Stimulated activated naive CD8-positive, alpha-beta T cell treated with anti-CD3 and anti-CD28 coated beads, Interleukin-15, Interleukin-2, amounts not matched to agents 100 U/mL and 50 U/mL, for 24 hours (primary cell): ENCODE data around the gene LCP2.
"Not testable (repeated sequence)": the region's sequence is repeated elsewhere in the genome, so short reads cannot be mapped to it uniquely, and the experiment has no call there.

Source experiments
- ATAC-seq: fragments of 150-1000 bp; cut with Tn5 transposase; one replicate; pipeline ENCODE4 v1.10.0; 2021
- DNase-seq: peaks from one replicate; pipeline ENCODE4 v3.0.0; 2021

LCP2 gene

GRCh38 chr5:170273968-170274710, 23.4 kb downstream of the LCP2 start:
- ATAC-seq (peak; percentile 8), DNase-seq (peak; percentile 61)

GRCh38 chr5:170270293-170271069, 27.1 kb downstream of the LCP2 start:
- DNase-seq (no peak), ATAC-seq (no peak)

GRCh38 chr5:170269579-170269978, 28.0 kb downstream of the LCP2 start:
- ATAC-seq (peak; percentile 77), DNase-seq (peak; percentile 56)

GRCh38 chr5:170268884-170269283, 28.7 kb downstream of the LCP2 start:
- ATAC-seq, result no peak
- no peak for DNase-seq

- DNase-seq (no peak), ATAC-seq (no peak)
These were observed 29.4 kb downstream of the LCP2 start for GRCh38 chr5:170268153-170268689.

- DNase-seq (peak; percentile 85), ATAC-seq (peak; percentile 48)
These were observed 30.0 kb downstream of the LCP2 start for GRCh38 chr5:170267431-170268152.

GRCh38 chr5:170266570-170267381, 30.8 kb downstream of the LCP2 start:
- ATAC-seq (peak; percentile 37), DNase-seq (peak; percentile 66)

- DNase-seq (no peak), ATAC-seq (no peak)
These were observed 32.1 kb downstream of the LCP2 start for GRCh38 chr5:170265522-170265921.

GRCh38 chr5:170263906-170264305, 33.7 kb downstream of the LCP2 start:
- no peak for ATAC-seq
- no peak for DNase-seq

- no peak for ATAC-seq
These were observed 35.2 kb downstream of the LCP2 start for GRCh38 chr5:170262061-170263045.

GRCh38 chr5:170261528-170262043, 36.0 kb downstream of the LCP2 start:
- ATAC-seq (no peak), DNase-seq (no peak)

More at GRCh38 chr5:170262061-170263045, 35.2 kb downstream of the LCP2 start:
- DNase-seq, result no peak

GRCh38 chr5:170257370-170257769, 40.2 kb downstream of the LCP2 start:
- ATAC-seq, result no peak
- no peak for DNase-seq

GRCh38 chr5:170256571-170256970, 41.0 kb downstream of the LCP2 start:
- ATAC-seq (no peak), DNase-seq (no peak)

GRCh38 chr5:170254056-170254455, 43.5 kb downstream of the LCP2 start:
- DNase-seq (no peak), ATAC-seq (peak; percentile 98)

GRCh38 chr5:170252720-170253350, 44.7 kb downstream of the LCP2 start:
- ATAC-seq (no peak), DNase-seq (no peak)

GRCh38 chr5:170252109-170252508, 45.5 kb downstream of the LCP2 start:
- DNase-seq (no peak), ATAC-seq (no peak)

GRCh38 chr5:170251462-170251861, 46.1 kb downstream of the LCP2 start:
- DNase-seq (no peak), ATAC-seq (no peak)

- DNase-seq (no peak), ATAC-seq (no peak)
These were observed 46.7 kb downstream of the LCP2 start for GRCh38 chr5:170250810-170251317.

- DNase-seq (no peak), ATAC-seq (no peak)
These were observed 48.2 kb downstream of the LCP2 start for GRCh38 chr5:170249355-170249754.

- DNase-seq, ATAC-seq: not testable (repeated sequence)
These were observed 48.7 kb downstream of the LCP2 start for GRCh38 chr5:170248931-170249227.
